ENCODE measurements around the gene SRRD.

SRRD gene

GRCh38 chr22:26453812-26454500 lies 29.7 kb upstream of the SRRD start:
- DNase-seq, result no peak

GRCh38 chr22:26457661-26458272 lies 25.9 kb upstream of the SRRD start:
- no peak for DNase-seq

- no peak for DNase-seq
These were observed 23.5 kb upstream of the SRRD start for GRCh38 chr22:26460202-26460601.

DNA sequence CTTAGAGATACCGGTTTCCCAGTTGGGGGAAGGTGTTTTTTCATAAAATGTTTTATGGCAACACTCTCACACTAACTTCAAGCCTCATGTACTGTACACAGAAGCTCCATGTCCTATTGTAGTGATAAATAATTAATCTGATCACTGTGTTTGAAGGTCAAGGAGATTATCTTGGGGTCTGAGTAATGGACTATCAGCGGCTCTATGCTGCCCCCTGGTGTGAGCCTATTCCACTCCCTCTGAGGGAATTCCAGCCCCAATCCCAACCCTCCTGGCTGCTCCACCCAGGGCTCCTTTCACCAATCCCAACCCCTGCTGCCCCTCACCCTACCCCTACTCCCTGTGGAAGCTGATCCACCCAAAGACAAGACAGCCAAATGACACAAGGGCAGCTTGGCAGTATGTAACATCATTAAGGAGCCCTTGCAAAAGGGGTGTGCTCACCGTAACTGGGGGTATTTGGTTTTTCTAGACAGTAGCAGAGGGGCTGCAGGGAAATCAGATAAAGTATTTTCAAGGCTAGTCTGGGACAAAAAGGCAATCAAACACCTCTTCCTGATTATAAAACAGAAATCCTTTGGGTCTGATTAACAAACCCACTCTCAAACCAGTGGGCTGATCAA lies 22.4 kb upstream of the SRRD start:
- DNase-seq, result no peak

- DNase-seq, result no peak
These were observed 21.6 kb upstream of the SRRD start for GRCh38 chr22:26462051-26462450.

DNA sequence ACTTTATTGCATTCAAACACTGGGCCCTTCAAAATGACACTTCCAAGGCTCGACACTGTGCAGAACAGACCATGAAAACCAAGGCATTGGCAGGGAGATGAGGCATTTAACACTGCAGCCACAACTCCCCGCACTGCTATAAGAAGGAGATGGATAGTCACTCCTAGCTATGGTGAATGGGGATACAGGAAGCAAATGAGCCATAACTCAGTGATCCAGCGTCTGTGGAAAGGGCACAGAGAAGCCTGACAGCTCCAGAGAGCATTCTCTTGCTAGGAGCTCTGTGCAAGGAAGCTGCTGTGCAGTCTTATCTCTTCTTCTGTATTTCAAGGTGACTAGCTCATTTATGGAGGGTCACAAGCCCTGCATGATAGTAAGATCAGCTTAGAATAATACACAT lies 21.0 kb upstream of the SRRD start:
- DNase-seq, result no peak

DNA sequence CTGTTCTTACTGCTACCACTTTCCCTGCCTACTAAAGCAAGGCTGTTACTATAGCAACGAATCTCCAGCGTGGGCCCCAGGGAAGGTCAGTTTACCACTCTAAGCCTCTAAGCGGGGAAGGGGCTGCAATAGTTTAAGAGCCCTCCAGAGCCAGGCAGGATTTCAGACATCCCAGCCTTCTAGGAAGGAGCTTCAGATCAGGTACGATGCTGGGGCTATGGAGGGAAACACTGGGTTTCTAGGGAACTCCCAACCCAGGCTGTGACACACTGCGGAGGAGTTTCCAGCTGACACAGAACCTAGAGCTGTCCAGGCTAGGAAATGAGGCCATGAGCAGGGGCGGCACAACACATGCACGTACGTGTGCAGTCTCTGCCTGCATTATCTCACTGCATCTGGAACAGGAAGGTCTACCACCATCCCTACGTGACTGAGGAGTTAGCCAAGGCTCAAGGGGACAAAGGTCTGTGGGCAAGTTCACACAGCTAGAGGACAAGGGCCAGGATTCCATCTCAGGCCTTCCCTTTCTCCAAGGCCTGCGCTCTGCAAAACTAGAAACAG lies 20.5 kb upstream of the SRRD start:
- no peak for DNase-seq

DNA sequence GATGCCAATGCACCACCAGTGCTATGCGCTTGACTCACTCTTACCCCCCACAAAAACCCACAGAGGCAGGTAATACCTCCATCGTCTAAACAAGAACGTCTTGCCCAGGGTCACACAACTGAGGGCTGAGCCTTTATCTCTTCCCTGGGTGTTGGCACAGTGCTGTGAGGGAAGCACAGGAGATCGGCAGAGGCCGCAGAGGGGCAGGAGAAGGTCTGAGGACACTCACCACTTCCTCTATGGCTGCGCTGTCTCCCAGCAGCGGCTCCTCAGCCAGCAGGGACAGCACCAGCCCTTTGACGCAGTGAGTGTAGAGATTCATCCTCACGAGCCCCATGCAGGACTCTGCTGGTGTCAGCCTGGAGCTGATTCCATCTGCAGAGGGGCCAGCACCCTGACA lies 20.0 kb upstream of the SRRD start:
- no peak for DNase-seq

DNA sequence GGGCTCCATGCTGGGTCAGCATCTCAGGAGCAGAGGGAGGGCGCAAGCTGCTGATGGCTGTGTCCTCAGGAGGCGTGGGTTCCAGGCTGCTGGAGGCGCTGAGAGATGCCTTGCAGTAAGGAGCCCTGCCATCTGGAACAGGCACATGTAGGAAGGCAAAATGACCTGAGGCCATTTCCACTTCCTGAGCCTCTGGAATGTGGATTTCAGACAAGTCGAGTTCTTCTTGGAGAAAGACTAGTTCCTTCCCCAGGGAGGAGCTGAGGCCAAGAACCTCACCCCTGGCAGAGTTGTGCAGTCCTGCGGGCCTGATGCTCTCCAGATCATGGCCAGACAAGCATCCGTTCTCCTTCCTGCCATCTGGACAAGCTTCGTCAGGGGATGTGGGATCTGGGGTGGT lies 19.4 kb upstream of the SRRD start:
- no peak for DNase-seq

- no peak for DNase-seq
These were observed 17.5 kb upstream of the SRRD start for GRCh38 chr22:26466196-26466595.

DNA sequence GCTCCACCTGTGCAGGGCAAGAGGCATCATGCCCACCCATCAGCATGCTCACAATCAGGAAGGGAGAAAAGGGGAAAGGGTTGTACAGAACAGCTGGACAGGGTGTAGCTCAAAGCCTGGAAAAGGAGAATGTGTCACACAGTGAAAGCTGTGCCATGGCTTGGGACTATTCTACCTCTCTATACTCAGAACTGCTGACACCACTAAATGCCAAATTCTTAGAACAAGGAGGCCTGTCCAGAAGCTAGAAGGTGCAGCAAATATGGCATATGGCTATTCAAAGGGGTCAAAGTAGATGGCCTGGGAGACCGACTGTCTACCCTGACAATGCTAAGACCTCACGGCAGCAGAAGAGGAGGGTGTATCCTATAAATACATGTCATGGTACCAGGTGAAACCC lies 12.9 kb upstream of the SRRD start:
- DNase-seq, result no peak

DNA sequence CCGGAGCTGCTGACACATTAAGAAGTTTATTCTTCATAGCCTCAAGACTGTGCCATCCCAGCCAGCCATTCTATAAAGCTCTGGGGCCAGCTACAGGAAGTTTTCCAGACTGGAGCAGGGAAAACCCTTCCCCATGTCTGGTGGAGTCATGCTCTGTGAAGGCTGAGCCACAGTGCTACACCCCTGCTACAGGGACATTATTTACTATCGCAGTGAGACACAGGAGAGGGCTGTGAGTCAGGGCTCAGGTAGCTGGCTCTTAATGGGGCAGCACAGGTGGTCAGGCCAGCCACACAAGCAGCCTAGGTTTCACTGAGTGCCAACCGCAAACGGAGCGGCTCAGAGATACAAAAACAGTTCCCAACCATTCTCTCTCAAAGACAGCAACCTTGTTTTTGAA lies 12.2 kb upstream of the SRRD start:
- no peak for DNase-seq

DNA sequence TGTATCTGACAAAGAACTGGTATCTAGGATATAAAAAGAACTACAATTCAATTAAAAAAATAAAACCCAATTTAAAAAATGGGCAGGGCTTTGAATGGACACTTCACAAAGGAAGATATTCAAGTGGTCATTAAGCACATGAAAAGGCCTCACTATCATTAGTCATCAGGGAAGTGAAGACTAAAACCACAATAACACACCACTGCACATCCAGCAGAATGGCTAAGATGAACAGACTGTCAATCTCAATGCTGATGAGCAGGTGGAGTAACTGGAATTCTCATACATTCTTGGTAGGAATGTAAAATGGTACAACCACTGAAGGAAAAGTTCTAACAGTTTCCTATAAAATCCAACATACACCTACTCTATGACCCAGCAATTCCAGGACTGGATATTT lies 9.0 kb upstream of the SRRD start:
- no peak for DNase-seq

DNA sequence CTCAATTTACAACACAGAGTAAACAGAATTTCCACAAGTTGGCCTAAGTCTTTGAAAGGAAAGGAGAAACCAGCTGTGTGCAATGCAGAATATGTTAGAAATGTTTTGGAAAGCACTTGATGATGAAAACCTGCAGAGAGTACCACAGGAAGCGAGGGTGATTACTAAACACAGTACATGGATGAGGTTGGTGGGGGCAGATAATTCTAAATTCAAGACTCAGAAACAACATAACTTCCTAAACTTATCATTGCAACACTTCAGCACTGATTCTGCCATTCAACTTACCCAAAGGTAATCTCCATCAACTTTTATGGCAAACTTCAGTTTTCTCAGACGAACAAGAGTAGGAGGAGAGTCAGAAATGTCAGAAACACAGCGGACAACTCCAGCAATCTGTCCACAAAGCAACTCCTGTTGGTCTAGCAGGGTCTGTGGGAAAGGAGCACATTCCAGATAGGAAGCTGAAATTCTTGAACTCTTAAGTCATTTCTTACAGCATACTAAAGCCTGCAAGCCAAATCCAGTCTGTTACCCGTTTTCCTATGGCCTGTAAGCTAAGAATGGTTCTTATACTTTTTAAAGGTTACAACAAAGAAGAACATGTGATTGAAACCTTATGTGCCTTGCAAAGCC lies 6.9 kb upstream of the SRRD start:
- DNase-seq, result no peak

GRCh38 chr22:26477341-26477731 lies 6.3 kb upstream of the SRRD start:
- DNase-seq, result no peak

- DNase-seq, result no peak
These were observed 4.5 kb upstream of the SRRD start for GRCh38 chr22:26479043-26479791.

DNA sequence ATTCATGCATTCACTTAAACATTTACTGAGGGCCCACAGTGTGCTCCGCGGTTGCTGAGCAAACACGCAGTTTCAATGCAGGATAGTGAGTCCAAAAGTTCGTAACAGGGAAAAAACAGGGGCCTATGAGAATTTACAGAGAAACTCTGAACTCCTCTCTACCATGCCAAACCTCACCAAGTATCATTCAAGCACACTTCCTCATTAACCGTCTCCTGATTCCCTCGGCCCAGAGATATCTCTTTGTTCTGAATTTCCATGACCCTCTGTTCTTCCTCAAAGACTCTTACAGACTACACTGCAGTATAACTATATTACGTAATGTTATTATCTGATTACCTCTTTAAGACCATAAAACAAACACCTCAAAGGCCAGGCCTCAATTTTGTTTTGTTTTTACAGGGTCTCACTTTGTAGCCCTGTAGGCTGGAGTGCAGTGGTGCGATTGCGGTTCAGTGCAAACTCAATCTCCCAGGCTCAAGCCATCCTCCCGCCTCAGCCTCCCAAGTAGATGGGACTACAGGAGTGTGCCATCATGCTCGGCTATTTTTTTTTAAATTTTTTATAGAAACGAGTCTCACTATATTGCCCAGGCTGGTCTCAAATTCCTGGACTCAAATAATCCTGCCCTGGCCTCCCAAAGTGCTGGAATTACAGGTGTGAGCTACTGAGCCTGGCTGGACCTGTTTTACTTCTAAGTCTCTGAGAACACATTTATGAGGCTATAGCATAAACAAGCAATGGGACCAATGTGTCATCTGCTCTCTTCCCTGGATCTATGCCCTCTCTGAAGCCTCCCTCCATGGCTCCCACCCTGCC lies 3.7 kb upstream of the SRRD start:
- no peak for DNase-seq

DNA sequence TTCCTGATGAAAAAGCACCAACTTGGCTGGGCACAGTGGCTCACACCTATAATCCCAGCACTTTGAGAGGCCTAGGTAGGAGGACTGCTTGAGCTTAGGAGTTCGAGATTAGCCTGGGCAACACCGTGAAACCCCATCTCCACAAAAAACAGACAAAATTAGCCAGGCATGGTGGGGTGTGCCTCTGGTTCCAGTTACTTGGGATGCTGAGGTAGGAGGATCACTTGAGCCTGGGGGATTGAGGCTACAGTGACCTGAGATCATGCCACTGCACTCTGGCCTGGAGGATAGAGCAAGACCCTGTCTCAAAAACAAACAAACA lies 3.1 kb upstream of the SRRD start:
- DNase-seq, result no peak

GRCh38 chr22:26481112-26481693 lies 2.5 kb upstream of the SRRD start:
- DNase-seq, result no peak

- DNase-seq, result no peak
These were observed 2.0 kb upstream of the SRRD start for GRCh38 chr22:26481694-26482093.

GRCh38 chr22:26482161-26482560 lies 1.5 kb upstream of the SRRD start:
- no peak for DNase-seq

GRCh38 chr22:26483043-26483438 lies 636 bp upstream of the SRRD start:
- DNase-seq, result no peak

Data from NCI-H510A (cell line).